GM19238 (cell line): ENCODE data around the gene ZDHHC20.

Experiments
- DNase-seq: peaks from one replicate; pipeline ENCODE4 v3.0.0; 2011; ENCODE audit warnings: low spot score; ENCODE audit not compliant: insufficient read length

The ZDHHC20 gene

GRCh38 chr13:21328836-21329477 lies 130.1 kb downstream of the ZDHHC20 start:
- no peak for DNase-seq

GRCh38 chr13:21328201-21328600 lies 130.9 kb downstream of the ZDHHC20 start:
- DNase-seq = no peak

DNA sequence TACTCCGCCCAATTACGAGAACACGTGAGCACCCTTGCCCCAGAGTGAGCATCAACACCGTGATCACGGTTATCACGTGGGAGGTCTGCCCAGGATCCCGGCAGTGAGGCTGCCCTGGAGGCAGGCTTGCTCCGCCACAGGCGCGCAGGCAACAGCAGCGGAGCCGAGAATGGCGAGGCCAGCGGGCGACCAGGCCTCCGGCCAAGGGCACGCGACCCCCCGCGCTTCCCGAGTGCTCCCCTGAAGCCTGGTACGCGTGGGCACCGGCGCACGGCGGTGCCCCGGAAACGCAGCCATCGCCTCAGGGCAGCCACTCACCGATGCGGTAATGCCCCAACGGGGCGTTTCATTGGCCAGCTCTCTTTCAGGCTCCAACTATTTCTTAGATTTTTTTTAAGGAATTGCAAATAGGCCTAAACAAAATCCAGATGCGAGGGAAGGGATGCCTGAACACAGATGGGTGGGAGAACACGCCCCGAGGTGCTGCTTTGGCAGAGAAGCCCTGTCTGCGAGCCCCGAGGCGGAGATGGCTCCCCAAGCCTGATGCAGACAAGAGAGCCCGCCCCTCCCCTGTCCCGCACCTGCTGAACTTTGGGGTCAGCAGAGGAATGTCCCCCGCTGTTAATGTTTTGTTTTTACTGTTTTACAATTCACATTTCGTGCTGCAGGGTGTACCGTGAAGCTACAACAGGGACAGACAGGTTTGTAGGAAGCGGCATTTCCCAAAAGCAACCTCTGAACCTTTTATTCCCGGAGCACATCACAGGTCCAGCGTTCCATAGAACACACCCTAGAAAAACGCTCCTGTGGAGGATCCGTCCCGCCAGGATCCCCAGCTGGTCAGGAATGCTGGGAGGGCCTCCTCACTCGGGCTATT lies 132.7 kb downstream of the ZDHHC20 start:
- DNase-seq = no peak

- DNase-seq = no peak
These were observed 134.3 kb downstream of the ZDHHC20 start for GRCh38 chr13:21324803-21325202.

DNA sequence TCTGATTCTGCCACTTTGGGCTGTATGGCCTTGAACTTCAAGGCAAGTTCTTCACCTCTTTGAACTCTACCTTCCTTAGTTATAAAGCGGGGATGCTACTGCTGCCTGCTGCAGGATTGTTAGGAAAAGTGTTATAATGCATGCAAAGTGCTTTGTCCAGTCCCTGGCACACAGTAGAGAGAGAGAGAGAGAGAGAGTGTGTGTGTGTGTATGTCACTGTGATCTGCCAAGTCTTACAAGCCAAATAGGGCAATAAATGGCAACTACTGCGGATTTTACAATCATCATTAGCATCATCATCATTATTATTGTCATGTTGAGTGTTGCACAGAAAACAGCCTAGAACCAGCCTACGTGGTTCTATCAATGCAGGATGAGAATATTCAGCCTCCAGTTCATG lies 136.1 kb downstream of the ZDHHC20 start:
- no peak for DNase-seq
